GM23338 (cell line): ENCODE results near the gene DMD. TPM values are rescaled to one million over a fixed set of nuclear protein-coding genes. Genes with fewer than 3 reads are reported as not detected.

Source experiments
- ATAC-seq: fragments of 200-7000 bp; cut with Tn5 transposase; 3 replicates; pipeline ENCODE4 v1.9.1; 2020
- DNase-seq: peaks from one replicate; pipeline ENCODE4 v3.0.0-alpha.2; 2015; ENCODE audit warnings: low spot score
- H2AFZ ChIP-seq: fragments of 200-600 bp; sonication (generic); 2 replicates; pipeline ENCODE4 v1.8.0; 2016; ENCODE audit warnings: antibody characterized with exemption, mild to moderate bottlenecking, moderate library complexity
- H3F3A ChIP-seq: fragments of 200-600 bp; sonication (generic); replicated peaks from 2 replicates; pipeline ENCODE4 v1.8.0; 2017; ENCODE audit warnings: antibody characterized with exemption, mixed run types, low read depth
- H3K27ac ChIP-seq: fragments of 200-600 bp; sonication (generic); 2 replicates; pipeline ENCODE4 v1.6.1; 2016; ENCODE audit warnings: low read depth
- H3K27me3 ChIP-seq: fragments of 200-600 bp; sonication (generic); 2 replicates; pipeline ENCODE4 v1.8.0; 2016; ENCODE audit warnings: mild to moderate bottlenecking, mixed run types, moderate library complexity; ENCODE audit not compliant: insufficient read depth
- H3K36me3 ChIP-seq: fragments of 200-600 bp; sonication (generic); 2 replicates; pipeline ENCODE4 v1.8.0; 2016; ENCODE audit warnings: mild to moderate bottlenecking; ENCODE audit not compliant: insufficient read depth
- H3K4me1 ChIP-seq: fragments of 200-600 bp; sonication (generic); 2 replicates; pipeline ENCODE4 v1.8.0; 2016; ENCODE audit warnings: mild to moderate bottlenecking, moderate library complexity; ENCODE audit not compliant: insufficient read depth
- H3K4me2 ChIP-seq: fragments of 200-600 bp; sonication (generic); 2 replicates; pipeline ENCODE4 v1.7.1; 2017; ENCODE audit warnings: mixed run types
- H3K4me3 ChIP-seq: fragments of 200-600 bp; sonication (generic); 2 replicates; pipeline ENCODE4 v1.6.1; 2016; ENCODE audit warnings: mixed run types
- H3K79me2 ChIP-seq: fragments of 200-600 bp; sonication (generic); replicated peaks from 2 replicates; pipeline ENCODE4 v1.8.0; 2017; ENCODE audit warnings: mild to moderate bottlenecking; ENCODE audit not compliant: insufficient read depth
- H3K9me2 ChIP-seq: fragments of 200-600 bp; sonication (generic); 2 replicates; pipeline ENCODE4 v1.8.0; 2017; ENCODE audit not compliant: insufficient read depth
- H4K20me1 ChIP-seq: fragments of 200-600 bp; sonication (generic); replicated peaks from 2 replicates; pipeline ENCODE4 v1.8.0; 2017; ENCODE audit warnings: mild to moderate bottlenecking; ENCODE audit not compliant: insufficient read depth
- H3K27ac Mint-ChIP-seq: 2 replicates; pipeline ENCODE4 v1.8.0; 2020; ENCODE audit warnings: inconsistent platforms, mild to moderate bottlenecking, moderate library complexity, mixed read lengths
- H3K27me3 Mint-ChIP-seq: 3 replicates; pipeline ENCODE4 v1.8.0; 2022; ENCODE audit warnings: low read depth, mild to moderate bottlenecking, moderate library complexity, mixed read lengths, inconsistent platforms; ENCODE audit not compliant: insufficient read depth, poor library complexity
- H3K36me3 Mint-ChIP-seq: 3 replicates; pipeline ENCODE4 v1.8.0; 2021; ENCODE audit warnings: low read depth, mild to moderate bottlenecking, inconsistent platforms, moderate library complexity, mixed read lengths
- H3K4me1 Mint-ChIP-seq: 3 replicates; pipeline ENCODE4 v1.8.0; 2020; ENCODE audit warnings: mild to moderate bottlenecking, inconsistent platforms, mixed read lengths
- H3K4me3 Mint-ChIP-seq: 3 replicates; pipeline ENCODE4 v1.8.0; 2021; ENCODE audit warnings: moderate library complexity, mild to moderate bottlenecking, inconsistent platforms, mixed read lengths
- H3K9me3 Mint-ChIP-seq: 3 replicates; pipeline ENCODE4 v1.8.0; 2020; ENCODE audit warnings: moderate library complexity, mild to moderate bottlenecking, inconsistent platforms, mixed read lengths
- CTCF ChIP-seq, 2 experiments: fragments of 200-600 bp in 1 of 2; sonication (generic) in 1 of 2; conservative IDR thresholded peaks; 2 replicates each; pipeline versions ENCODE4 v1.5.1 to v1.6.1; 2016 to 2017; ENCODE audit warnings: antibody characterized with exemption in 2 of 2, low read depth in 2 of 2, mild to moderate bottlenecking in 2 of 2, moderate library complexity in 1 of 2
- ETS1 ChIP-seq: IDR thresholded peaks from 2 replicates; pipeline ENCODE4 v1.6.1; 2016; ENCODE audit warnings: antibody characterized with exemption
- JUNB ChIP-seq: IDR thresholded peaks from one replicate; pipeline ENCODE4 v1.6.1; 2016; ENCODE audit warnings: antibody characterized with exemption; ENCODE audit not compliant: unreplicated experiment
- ZNF331 ChIP-seq: fragments of 250-450 bp; sonication (Bioruptor Pico); IDR thresholded peaks from 2 replicates; pipeline ENCODE4 v1.5.0; 2020; ENCODE audit warnings: low read depth, mild to moderate bottlenecking, moderate library complexity
- ZNF462 ChIP-seq: fragments of 250-450 bp; sonication (Bioruptor Pico); IDR thresholded peaks from 2 replicates; pipeline ENCODE4 v1.5.0; 2020; ENCODE audit warnings: mild to moderate bottlenecking, moderate library complexity
- polyA plus RNA-seq: library from polyadenylated mRNA; unstranded; fragments of >200 nt; fragmentation: Nextera tagmentation; extraction: Ambion mirVana; gene quantifications from 2 replicates; pipeline ENCODE4 v1.2.1, GENCODE V29; 2016
- total RNA-seq: library from RNA; depleted of rRNA; stranded (reverse); fragments of >200 nt; shearing (Covaris generic); gene quantifications from 2 replicates; pipeline ENCODE4 v1.2.3, GENCODE V29; 2014

Gene DMD
- total and polyA plus RNA-seq, 2 experiments from 2014 or later, result 4.5 to 7.6 TPM

DNA sequence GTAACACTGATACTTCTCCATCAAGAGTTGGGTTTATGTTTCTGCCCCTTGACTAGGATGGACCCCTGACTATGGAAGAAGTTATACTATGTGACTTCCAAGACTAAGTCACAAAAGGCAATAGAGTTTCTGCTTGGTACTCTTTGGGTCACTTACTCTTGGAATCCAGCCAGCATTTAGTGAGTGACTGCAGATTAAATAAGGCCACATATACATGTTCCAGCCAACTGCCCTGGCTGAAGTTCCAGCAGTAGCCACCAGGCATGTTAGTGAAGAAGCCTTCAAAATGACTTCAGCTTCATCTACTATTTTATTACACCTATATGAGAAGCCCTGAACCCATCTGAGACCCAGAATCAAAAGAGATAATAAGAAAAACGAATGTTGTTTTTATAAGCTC, 524.0 kb downstream of the DMD start:
- Mint-ChIP-seq H3K27ac (no peak overlapping the region), H3K36me3 (no peaks in the 10 kb centered on the region), H3K9me3 (no peaks in the 10 kb centered on the region), H3K4me1 (no peaks in the 10 kb centered on the region), H3K27me3 (no peaks in the 10 kb centered on the region), H3K4me3 (no peak overlapping the region)
- no peak overlapping the region for H3K4me3 ChIP-seq
- no peak overlapping the region for H2AFZ ChIP-seq
- no peaks in the 10 kb centered on the region for H3K36me3 ChIP-seq
- no peaks in the 10 kb centered on the region for H4K20me1 ChIP-seq
- H3K27me3 ChIP-seq, result no peaks in the 10 kb centered on the region
- TF ChIP-seq ZNF331 (CRISPR knock-in tag) (no peak), ETS1 (no peak), ZNF462 (CRISPR knock-in tag) (no peak), JUNB (no peak), CTCF (conservative IDR thresholded peaks at IDR 0.05; ENCODE audit: low read depth in 2 of 2) (peak in 1 of 2 experiments; percentile 32; a peak in 2 of 4 replicates)
- DNase-seq, result peak; percentile 3
- H3K9me2 ChIP-seq, result no peaks in the 10 kb centered on the region
- no peaks in the 10 kb centered on the region for H3K4me1 ChIP-seq
- no peak for ATAC-seq
- H3K27ac ChIP-seq, result no peak overlapping the region
- H3K4me2 ChIP-seq, result no peak overlapping the region
- H3F3A ChIP-seq, result no peaks in the 10 kb centered on the region
- no peaks in the 10 kb centered on the region for H3K79me2 ChIP-seq
